GM21723 (cell line): ENCODE results near the gene TRPC4AP.

Experiments
- ATAC-seq: cut with Tn5 transposase; IDR thresholded peaks from one replicate; pipeline ENCODE4 v1.9.1; 2021; ENCODE audit warnings: mild to moderate bottlenecking, moderate library complexity; ENCODE audit not compliant: unreplicated experiment

TRPC4AP gene

GRCh38 chr20:35017099-35017835, 75.3 kb downstream of the TRPC4AP start:
- ATAC-seq: no peak

DNA sequence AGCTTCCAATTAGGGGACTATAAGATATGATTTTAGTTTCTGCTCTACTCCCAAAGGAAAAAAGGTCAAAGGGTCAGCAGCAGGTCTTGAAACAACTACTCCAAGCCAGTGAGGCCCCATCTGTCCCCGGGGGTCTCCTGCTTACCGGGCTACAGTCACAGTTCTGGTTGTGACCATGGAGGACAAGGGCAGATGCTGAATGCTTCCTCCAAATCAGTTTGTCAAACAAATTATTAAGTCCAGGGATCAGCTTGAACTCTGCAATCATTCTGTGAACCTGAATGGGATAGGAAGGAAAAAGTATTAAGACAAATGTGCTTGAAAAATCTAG, 76.8 kb downstream of the TRPC4AP start:
- no peak for ATAC-seq

- no peak for ATAC-seq
Measured at GRCh38 chr20:35014537-35014936, 78.1 kb downstream of the TRPC4AP start.

DNA sequence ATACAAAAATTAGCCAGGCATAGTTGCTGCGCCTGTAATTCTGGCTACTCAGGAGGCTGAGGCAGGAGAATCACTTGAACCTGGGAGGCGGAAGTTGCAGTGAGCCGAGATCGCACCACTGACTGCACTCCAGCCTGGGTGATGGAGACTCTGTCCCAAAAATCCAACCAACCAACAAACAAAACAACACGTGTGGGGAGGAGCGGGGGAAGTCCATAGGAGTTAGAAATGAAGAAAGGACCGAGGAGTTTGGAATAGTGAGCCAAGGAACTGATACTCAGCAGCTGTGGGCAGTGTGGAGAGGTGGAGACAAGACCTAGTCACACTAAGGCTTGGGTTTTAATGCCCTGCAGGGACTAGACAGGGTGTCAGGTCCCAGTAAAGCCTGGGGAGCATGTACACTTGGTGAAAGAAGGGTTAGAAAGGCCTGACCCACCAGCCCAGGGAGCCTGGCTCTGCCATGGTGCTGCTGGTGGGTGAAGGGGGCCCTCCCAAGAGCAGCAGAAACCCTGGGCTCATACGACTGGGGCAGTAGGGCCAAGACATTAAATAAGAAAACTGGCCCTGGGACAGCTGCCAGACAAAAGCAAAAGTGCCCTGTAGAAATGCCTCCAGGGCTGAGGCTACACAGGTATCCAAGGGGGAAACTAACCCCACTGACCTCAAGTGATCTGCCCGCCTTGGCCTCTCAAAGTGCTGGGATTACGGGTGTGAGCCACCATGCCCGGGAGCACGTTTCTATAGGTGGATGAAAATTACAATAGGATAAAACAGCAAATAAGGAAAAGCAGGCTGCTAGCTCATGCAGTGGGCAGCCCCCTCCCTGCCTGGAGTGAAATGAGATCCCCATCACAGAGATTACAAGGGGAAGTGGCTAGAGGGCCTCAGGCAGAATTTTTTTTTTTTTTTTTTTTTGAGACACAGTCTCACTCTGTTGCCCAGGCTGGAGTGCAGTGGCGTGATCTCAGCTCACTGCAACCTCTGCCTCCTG, 78.9 kb downstream of the TRPC4AP start:
- no peak for ATAC-seq

DNA sequence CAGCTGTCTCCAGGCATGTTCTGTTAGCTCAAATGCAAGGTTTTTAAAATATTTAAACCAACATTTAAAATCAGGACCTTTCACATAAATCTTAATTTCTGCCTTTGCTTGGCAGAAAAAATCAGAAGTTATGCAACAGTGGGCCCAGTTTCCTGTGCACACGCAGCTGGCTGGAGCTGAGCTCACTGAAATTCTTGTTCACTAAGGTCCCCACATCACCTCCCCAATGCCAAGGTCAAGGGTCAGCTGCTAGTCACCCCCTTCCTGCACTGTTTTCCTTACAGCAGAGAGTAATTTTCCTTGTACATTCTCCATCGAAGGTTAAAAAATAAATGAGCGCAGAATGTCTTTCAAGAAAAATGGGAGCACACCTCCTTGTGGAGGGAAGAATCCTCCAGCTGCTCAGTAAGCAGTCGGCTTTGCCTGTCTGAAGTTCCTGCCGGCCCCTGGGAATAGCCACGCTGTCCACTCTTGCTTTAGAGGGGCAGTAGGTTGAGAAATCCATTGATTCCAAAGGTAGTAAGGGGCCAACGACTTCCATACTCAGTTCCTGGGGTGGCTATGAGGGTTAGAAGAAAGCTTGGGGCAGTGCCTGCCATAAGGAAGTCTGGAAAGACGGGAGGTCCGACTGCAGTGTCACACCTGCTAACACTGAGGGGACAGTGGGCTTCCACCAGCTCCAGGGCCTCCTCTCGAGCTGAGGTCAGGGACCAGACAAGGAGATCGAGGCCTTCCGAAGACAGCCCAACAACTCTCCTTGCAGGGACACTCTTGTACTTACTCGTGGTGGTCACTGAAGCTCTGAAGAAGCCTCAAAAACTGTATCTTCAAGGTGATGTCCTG, 80.2 kb downstream of the TRPC4AP start:
- ATAC-seq: no peak

DNA sequence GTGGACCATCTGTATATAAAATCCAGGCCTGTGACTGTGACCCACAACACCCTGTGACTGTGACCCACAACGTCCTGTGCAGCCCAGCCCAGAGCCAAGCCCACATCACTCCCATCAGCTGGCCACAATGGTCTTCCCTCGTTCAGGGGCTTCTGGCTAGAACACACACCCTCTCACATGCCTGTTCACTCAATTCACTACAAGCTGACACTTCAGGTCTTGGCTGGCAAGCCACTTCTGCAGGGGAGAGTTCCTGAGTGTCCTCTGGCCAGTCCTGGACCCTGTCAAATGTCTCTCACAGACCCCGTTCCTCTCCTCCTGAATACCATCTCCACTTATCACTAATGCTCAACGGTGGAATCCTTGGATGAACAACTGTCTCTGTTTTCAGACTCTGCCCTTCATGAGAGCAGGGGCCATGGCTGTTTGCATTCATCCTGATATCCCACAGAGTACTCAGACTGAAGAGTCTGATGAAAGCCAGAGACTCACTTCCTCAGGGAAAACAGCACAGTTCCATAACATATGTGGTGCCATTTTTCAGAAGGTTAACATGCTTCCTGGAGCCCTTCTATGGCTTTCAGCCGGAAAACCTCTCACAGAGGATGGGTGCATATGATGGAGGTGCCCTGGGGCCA, 80.9 kb downstream of the TRPC4AP start:
- ATAC-seq: no peak

- no peak for ATAC-seq
Measured at GRCh38 chr20:35010405-35011192, 82.0 kb downstream of the TRPC4AP start.

DNA sequence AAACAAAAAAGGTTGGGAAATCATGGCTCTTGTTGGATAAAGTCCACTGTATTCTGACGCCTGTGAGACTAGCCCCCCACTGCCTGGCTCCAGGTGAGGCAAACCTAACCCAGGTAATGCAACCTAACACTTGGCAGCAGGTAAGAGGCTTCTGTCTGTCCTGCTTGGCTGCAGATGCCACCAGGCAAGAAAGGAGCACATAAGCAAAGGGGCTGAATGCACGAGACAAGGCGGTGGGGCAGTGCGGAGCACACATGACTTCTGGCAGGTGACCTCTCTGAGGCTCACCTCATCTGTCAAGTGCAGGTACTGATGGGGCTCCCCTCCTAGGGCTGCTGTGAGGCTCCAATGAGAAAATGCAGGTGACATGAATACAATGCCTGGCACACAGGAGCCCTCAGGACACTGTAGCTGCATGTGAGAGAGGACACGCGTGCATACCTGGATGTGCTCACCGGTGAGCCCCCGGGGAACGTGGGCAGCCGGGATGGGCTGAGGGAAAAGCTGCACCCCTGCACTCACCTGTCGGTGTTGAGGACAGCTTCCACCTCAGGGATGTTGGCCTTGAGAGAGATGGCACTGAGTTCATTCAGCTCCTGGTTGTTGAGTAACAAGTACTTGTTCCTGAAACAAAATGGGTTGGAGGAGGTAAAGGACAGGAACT, 82.8 kb downstream of the TRPC4AP start:
- no peak for ATAC-seq

DNA sequence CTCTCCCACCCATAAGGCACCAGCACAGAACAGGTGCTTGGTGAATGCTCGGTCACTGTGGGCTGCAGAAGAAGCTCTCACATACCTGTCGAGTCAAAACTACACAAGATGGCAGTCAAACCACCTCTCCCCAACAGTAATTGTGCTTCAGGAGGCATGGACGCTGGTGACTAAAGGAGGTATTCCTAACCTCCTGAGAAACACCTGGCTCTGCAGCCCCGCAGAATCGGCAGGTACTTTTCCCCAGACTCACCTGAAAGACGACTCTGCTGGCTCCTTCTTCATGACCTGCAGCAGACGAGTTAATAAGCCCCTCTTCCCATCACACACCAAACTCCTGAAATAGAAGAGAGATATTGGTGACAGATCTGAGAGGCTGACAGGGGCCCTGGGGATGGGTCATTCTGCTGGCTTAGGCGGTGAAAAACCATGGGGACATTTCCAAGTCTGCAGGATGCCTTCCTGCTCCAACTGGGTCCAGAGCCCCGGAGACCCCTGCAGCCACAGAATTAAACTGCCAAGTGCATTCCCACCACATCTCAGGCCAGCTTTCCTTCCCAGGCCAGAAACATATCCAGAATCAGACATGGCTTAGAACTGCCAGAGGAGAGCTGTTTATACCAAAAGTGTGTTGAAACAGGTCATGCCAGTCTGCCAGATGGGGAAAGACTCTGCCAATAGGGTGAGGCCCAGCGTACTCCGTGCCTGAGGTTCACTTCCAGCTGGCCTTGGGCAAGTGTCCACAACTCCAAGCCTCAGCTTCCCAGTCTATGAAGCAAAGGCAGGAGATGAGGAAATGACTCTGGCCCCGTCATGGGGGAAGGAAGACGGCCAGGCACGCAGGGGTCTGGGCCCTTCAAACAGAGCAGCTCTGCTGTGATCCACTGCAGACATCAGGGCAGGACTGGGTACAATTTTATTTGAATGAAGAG, 83.9 kb downstream of the TRPC4AP start:
- no peak for ATAC-seq

- ATAC-seq: no peak
Measured at GRCh38 chr20:35007891-35008290, 84.7 kb downstream of the TRPC4AP start.

- no peak for ATAC-seq
Measured at GRCh38 chr20:35007413-35007812, 85.2 kb downstream of the TRPC4AP start.

DNA sequence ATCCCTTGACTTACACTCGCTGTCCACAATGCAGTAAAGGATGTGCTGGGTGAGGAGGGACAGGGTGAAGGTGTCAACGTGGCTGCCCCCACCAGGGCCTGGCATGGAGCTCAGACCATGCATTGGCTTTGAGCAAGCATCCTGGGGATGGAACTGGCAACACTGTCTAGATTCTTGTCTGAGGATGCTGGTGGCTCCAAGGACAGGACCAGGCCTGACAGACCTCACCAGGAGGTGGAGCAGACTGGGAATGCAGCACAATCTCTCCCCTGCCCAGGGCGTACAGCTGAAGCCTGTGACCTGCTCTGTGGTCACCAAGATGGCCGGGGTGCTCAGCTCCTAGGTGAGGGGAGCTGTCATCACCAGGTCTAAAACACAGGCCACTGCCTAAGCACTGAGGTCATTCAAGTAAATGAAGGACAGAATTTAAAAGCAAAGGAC, 86.1 kb downstream of the TRPC4AP start:
- no peak for ATAC-seq

DNA sequence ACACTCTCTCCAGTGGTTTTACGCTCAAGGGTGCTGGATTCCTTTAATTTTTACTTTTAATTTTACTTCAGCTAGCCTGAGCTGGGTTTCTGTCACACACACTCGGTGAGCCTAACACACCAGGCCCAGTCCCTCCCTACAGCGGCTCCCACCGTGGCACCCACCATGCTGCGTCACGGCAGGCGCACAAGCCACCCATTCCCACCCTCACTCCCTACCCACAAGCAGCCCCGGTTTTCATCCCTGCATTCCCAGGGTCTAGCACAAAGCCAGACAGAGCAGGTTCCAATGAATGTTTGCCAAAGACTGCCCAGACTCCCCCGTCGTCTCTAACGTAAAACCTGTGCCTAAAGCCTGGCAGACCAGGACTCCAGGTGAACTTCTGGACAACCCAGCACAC, 86.6 kb downstream of the TRPC4AP start:
- ATAC-seq: no peak

DNA sequence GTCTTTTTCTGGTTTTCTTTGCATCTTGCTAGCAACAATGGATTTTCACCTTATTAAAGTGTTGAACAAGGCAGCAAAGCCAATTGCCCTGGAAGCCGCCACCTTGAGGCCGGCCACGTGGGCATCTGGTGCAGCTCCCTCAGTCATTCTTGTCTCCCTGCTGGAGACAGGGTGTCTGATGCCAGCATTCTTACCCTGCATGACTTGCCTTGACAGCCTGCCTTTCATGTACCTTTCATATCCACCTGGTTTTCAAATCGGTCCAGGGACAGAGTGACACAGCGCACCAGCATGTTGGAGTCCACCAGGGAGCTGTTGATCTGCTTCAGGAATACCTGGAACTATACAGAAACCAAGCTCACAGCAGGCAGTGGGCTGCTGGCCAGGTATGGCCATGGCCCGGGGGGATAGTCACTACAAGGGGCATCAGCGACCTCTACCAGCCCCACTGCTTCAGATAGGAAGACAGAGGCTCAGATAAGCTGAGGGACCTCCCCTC, 87.1 kb downstream of the TRPC4AP start:
- no peak for ATAC-seq

- no peak for ATAC-seq
Measured at GRCh38 chr20:35004749-35005462, 87.7 kb downstream of the TRPC4AP start.

- ATAC-seq: no peak
Measured at GRCh38 chr20:35004051-35004725, 88.4 kb downstream of the TRPC4AP start.
